ENCODE data around the gene CACNA1S. TPM values are rescaled to one million over a fixed set of nuclear protein-coding genes. Genes with fewer than 3 reads are reported as not detected.

Gene CACNA1S
- total RNA-seq, 1 donor from 2014 or later, result not detected

DNA sequence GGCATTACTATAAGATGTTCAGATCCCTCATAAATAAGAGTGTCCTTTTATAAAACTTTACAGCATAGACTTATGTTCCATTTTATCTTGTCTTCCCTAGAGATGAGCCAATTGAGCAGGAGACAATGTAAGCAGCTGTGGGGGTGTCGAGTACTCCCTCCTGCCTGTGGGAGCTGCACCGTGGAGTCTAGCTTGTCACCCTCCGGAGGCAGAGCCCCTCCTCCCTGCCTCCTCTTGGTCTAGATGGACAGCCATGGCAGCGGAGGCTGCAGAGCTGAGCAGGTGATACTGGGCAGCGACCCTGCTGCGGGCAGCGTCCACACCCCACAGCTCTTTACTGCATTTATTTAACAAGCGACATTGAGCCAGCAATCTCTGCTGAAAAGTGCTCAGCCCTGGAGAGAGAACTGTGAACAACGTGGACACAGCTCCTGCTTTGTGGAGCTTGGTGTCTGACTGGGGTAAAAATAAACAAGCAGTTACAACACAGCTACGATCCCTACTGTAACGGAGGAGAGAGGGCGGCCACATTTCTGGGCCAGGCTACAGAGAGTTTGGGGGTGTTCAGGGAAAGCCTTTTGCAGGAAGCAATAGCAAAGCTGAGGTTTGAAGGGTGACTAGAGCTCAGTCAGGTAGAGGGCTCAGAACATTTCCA, 75.9 kb downstream of the CACNA1S start:
- intact Hi-C loops (cut with DNase I), result no loop called here
- no peaks in the 10 kb centered on the region for H3K4me1 ChIP-seq
- TF ChIP-seq, protein P1, sequence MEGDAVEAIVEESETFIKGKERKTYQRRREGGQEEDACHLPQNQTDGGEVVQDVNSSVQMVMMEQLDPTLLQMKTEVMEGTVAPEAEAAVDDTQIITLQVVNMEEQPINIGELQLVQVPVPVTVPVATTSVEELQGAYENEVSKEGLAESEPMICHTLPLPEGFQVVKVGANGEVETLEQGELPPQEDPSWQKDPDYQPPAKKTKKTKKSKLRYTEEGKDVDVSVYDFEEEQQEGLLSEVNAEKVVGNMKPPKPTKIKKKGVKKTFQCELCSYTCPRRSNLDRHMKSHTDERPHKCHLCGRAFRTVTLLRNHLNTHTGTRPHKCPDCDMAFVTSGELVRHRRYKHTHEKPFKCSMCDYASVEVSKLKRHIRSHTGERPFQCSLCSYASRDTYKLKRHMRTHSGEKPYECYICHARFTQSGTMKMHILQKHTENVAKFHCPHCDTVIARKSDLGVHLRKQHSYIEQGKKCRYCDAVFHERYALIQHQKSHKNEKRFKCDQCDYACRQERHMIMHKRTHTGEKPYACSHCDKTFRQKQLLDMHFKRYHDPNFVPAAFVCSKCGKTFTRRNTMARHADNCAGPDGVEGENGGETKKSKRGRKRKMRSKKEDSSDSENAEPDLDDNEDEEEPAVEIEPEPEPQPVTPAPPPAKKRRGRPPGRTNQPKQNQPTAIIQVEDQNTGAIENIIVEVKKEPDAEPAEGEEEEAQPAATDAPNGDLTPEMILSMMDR (IDR thresholded peaks at IDR 0.05), result no peak

GRCh38 chr1:201034671-201035070, 77.6 kb downstream of the CACNA1S start:
- Histone ChIP-seq H3K27ac (no peak overlapping the region), H3K36me3 (no peaks in the 10 kb centered on the region), H3K9me3 (no peaks in the 10 kb centered on the region), H3K4me3 (no peak overlapping the region), H3K4me1 (no peaks in the 10 kb centered on the region), H3K27me3 (no peaks in the 10 kb centered on the region)
- TF ChIP-seq, protein P1 (IDR thresholded peaks at IDR 0.05), result no peak
- intact Hi-C loops (cut with DNase I), result no loop called here
- DNase-seq (ENCODE audit: low spot score in 2 of 2), result no peak

More for the DNA sequence above, 75.9 kb downstream of the CACNA1S start:
- H3K27ac ChIP-seq, result no peak overlapping the region
- H3K27me3 ChIP-seq, result no peaks in the 10 kb centered on the region
- no peak overlapping the region for H3K4me3 ChIP-seq
- no peak for DNase-seq (ENCODE audit: low spot score in 2 of 2)
- no peaks in the 10 kb centered on the region for H3K9me3 ChIP-seq
- no peaks in the 10 kb centered on the region for H3K36me3 ChIP-seq

GRCh38 chr1:201032408-201032807, 79.8 kb downstream of the CACNA1S start:
- H3K4me3 ChIP-seq, result no peak overlapping the region
- H3K9me3 ChIP-seq, result no peaks in the 10 kb centered on the region
- H3K4me1 ChIP-seq, result no peaks in the 10 kb centered on the region
- TF ChIP-seq, protein P1 (IDR thresholded peaks at IDR 0.05), result no peak
- no peaks in the 10 kb centered on the region for H3K27me3 ChIP-seq
- DNase-seq (ENCODE audit: low spot score in 2 of 2), result no peak
- intact Hi-C loops (cut with DNase I), result no loop called here
- no peak overlapping the region for H3K27ac ChIP-seq
- H3K36me3 ChIP-seq, result no peaks in the 10 kb centered on the region

DNA sequence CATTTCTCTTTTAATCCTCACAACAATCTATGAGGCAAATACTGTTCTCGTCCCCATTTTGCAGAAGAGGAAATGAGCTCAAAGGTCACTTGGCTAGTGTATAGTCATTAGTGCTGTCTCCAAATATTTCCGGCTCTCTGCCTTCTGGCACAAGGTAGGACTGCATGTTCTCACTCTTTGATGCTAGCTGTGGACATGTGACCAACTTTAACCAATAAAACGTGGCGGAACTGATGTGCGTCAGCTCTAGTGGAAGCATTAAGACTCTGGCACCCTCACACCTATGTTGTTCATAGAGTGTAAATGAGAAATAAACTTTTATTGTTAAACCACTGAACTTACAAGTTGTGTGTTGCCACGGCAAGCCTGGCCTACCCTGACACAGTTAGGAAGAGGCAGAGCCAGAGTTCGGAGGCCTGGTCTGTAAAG, 83.8 kb downstream of the CACNA1S start:
- Histone ChIP-seq H3K27ac (peak overlapping the region; percentile 11 to 51), H3K4me1 (peaks cover 0 to 5% of the 10 kb centered on the region in 2 donors)
- intact Hi-C loops (cut with DNase I), result no loop called here

DNA sequence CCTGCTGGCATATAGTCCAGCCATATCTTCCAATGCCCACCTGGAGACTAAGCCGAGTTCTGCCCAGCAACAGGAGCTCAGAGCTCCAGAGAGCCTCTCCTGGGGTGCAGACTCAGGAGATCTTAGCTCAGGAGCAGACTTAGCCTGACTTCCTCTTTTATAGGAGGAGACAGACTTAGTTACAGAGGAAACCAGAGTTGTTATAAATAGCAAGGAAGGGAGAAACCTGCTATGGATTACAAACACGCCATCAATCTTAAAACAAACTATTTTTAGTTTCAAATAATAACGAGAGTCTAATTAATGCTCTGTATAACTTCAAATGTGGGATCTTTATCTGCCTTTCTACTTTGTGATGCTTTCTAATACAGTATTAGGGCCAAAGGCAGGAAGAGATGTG, 85.4 kb downstream of the CACNA1S start:
- Histone ChIP-seq H3K27me3 (no peaks in the 10 kb centered on the region), H3K4me3 (no peak overlapping the region), H3K4me1 (peaks cover 6 to 7% of the 10 kb centered on the region in 2 donors), H3K9me3 (no peaks in the 10 kb centered on the region), H3K27ac (peak overlapping the region; percentile 20 to 43), H3K36me3 (no peaks in the 10 kb centered on the region)
- no peak for DNase-seq (ENCODE audit: low spot score in 2 of 2)
- TF ChIP-seq, protein P1 (IDR thresholded peaks at IDR 0.05), result no peak
- intact Hi-C loops (cut with DNase I), result no loop called here

More for the DNA sequence above, 83.8 kb downstream of the CACNA1S start:
- Histone ChIP-seq H3K9me3 (no peaks in the 10 kb centered on the region), H3K36me3 (no peaks in the 10 kb centered on the region), H3K4me3 (no peak overlapping the region), H3K27me3 (no peaks in the 10 kb centered on the region)
- TF ChIP-seq, protein P1 (IDR thresholded peaks at IDR 0.05), result no peak
- no peak for DNase-seq (ENCODE audit: low spot score in 2 of 2)

All from ascending aorta (tissue), 2 donors.